ENCODE measurements around the gene SETD2. TPM values are rescaled to one million over a fixed set of nuclear protein-coding genes. Genes with fewer than 3 reads are reported as not detected.
A peak's percentile ranks its signal among the peaks of the same experiment; 100 is the strongest.
"Not testable (repeated sequence)": the region's sequence is repeated elsewhere in the genome, so short reads cannot be mapped to it uniquely, and the experiment has no call there.

The SETD2 gene
- total and polyA plus RNA-seq, 8 donors, result 9.3 to 96.2 (median 66.4) TPM

DNA sequence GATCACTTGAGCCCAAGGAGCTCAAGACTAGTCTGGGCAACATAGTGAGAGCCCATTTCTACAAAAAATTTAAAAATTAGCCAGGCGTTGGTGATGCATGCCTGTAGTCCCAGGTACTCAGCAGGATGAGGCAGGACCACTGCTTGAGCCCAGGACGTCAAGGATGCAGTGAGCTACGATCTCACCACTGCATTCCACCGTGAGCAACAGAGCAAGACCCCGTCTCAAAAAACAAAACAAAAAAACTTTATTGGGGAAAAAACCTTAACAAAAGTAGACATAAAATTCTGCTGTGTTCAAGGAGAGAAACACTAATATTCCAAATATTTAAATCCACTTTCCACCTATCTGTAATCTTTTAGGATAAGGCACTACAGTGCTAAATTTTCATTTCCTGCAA is 20.8 kb downstream of the SETD2 start:
- 86 to 96% (median 92%) methylated on average over 5 of the region's 5 CpGs for WGBS, 5 donors
- intact Hi-C loops (cut with DNase I; ENCODE audit: low total_unique reads), result no loop called here
- TF ChIP-seq POLR2A (IDR thresholded peaks at IDR 0.05), result no peak
- TF ChIP-seq POLR2AphosphoS5 (IDR thresholded peaks at IDR 0.05), result no peak
- TF ChIP-seq, protein P1, sequence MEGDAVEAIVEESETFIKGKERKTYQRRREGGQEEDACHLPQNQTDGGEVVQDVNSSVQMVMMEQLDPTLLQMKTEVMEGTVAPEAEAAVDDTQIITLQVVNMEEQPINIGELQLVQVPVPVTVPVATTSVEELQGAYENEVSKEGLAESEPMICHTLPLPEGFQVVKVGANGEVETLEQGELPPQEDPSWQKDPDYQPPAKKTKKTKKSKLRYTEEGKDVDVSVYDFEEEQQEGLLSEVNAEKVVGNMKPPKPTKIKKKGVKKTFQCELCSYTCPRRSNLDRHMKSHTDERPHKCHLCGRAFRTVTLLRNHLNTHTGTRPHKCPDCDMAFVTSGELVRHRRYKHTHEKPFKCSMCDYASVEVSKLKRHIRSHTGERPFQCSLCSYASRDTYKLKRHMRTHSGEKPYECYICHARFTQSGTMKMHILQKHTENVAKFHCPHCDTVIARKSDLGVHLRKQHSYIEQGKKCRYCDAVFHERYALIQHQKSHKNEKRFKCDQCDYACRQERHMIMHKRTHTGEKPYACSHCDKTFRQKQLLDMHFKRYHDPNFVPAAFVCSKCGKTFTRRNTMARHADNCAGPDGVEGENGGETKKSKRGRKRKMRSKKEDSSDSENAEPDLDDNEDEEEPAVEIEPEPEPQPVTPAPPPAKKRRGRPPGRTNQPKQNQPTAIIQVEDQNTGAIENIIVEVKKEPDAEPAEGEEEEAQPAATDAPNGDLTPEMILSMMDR (IDR thresholded peaks at IDR 0.05), result no peak
- no peak for TF ChIP-seq EP300 (IDR thresholded peaks at IDR 0.05)
- Histone ChIP-seq H3K36me3 (no peaks in the 10 kb centered on the region), H3K27ac (no peak overlapping the region), H3K9me3 (no peaks in the 10 kb centered on the region), H3K27me3 (no peaks in the 10 kb centered on the region), H3K4me3 (no peak overlapping the region), H3K4me1 (peaks cover 23 to 89% (median 53%) of the 10 kb centered on the region in 4 donors)
- DNase-seq, result no peak

GRCh38 chr3:47142536-47142935 is 21.4 kb downstream of the SETD2 start:
- DNase-seq; H3K4me3 ChIP-seq; H3K27me3 ChIP-seq; H3K36me3 ChIP-seq; H3K27ac ChIP-seq; intact Hi-C loops (cut with DNase I; ENCODE audit: low total_unique reads); H3K9me3 ChIP-seq: not testable (repeated sequence)
- WGBS, 5 donors, result 85 to 94% (median 87%) methylated on average over 7 of the region's 7 CpGs
- H3K4me1 ChIP-seq, result peaks cover 23 to 88% (median 54%) of the 10 kb centered on the region in 4 donors

GRCh38 chr3:47140973-47141461 is 22.9 kb downstream of the SETD2 start:
- DNase-seq, result peak in 1 of 2 donors; percentile 76
- H3K4me1 ChIP-seq, result peaks cover 26 to 92% (median 58%) of the 10 kb centered on the region in 4 donors
- H3K4me3 ChIP-seq; H3K36me3 ChIP-seq; H3K9me3 ChIP-seq; intact Hi-C loops (cut with DNase I; ENCODE audit: low total_unique reads); H3K27me3 ChIP-seq: not testable (repeated sequence)
- peak overlapping the region in 1 of 5 donors; percentile 29 for H3K27ac ChIP-seq
- WGBS, 5 donors, result 62 to 75% (median 69%) methylated on average over 3 of the region's 3 CpGs

DNA sequence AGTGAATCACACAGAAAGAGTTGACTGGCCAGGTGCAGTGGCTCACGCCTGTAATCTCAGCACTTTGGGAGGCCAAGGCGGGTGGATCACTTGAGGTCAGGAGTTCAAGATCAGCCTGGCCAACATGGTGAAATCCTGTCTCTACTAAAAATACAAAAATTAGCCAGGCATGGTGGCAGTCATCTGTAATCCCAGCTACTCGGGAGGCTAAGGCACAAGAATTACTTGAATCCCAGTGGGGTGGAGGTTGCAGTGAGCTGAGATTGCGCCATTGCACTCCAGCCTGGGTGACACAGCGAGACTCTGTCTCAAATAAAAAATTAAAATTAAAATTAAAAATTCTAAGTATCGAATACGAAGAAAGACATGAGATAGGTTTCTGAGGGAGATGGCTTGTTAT is 23.4 kb downstream of the SETD2 start:
- H3K27ac ChIP-seq, result peak overlapping the region in 1 of 5 donors; percentile 29
- H3K4me3 ChIP-seq; DNase-seq; H3K27me3 ChIP-seq; intact Hi-C loops (cut with DNase I; ENCODE audit: low total_unique reads); H3K36me3 ChIP-seq; H3K9me3 ChIP-seq: not testable (repeated sequence)
- peaks cover 28 to 90% (median 61%) of the 10 kb centered on the region in 4 donors for H3K4me1 ChIP-seq
- 79 to 88% (median 82%) methylated on average over 7 of the region's 7 CpGs for WGBS, 5 donors

GRCh38 chr3:47134311-47134710 is 29.6 kb downstream of the SETD2 start:
- no peaks in the 10 kb centered on the region for H3K36me3 ChIP-seq
- intact Hi-C loops (cut with DNase I; ENCODE audit: low total_unique reads), result no loop called here
- H3K27ac ChIP-seq, result no peak overlapping the region
- H3K4me3 ChIP-seq, result no peak overlapping the region
- peaks cover 14 to 80% (median 52%) of the 10 kb centered on the region in 4 donors for H3K4me1 ChIP-seq
- no peak for DNase-seq
- no peaks in the 10 kb centered on the region for H3K9me3 ChIP-seq
- 73 to 83% (median 74%) methylated on average over 3 of the region's 3 CpGs for WGBS, 5 donors
- H3K27me3 ChIP-seq, result no peaks in the 10 kb centered on the region
- no peak for TF ChIP-seq EP300 (IDR thresholded peaks at IDR 0.05)
- TF ChIP-seq, protein P1 (IDR thresholded peaks at IDR 0.05), result no peak
- TF ChIP-seq POLR2A (IDR thresholded peaks at IDR 0.05), result no peak

GRCh38 chr3:47133641-47134040 is 30.3 kb downstream of the SETD2 start:
- H3K4me1 ChIP-seq, result peaks cover 18 to 81% (median 52%) of the 10 kb centered on the region in 4 donors
- TF ChIP-seq, protein P1 (IDR thresholded peaks at IDR 0.05), result no peak
- TF ChIP-seq EP300 (IDR thresholded peaks at IDR 0.05) (no peak), POLR2A (IDR thresholded peaks at IDR 0.05) (no peak), POLR2AphosphoS5 (IDR thresholded peaks at IDR 0.05) (no peak)
- H3K4me3 ChIP-seq, result no peak overlapping the region
- H3K9me3 ChIP-seq, result no peaks in the 10 kb centered on the region
- DNase-seq, result no peak
- H3K27me3 ChIP-seq, result no peaks in the 10 kb centered on the region
- H3K27ac ChIP-seq, result no peak overlapping the region
- H3K36me3 ChIP-seq, result no peaks in the 10 kb centered on the region
- intact Hi-C loops (cut with DNase I; ENCODE audit: low total_unique reads), result no loop called here
- WGBS, 5 donors, result 74 to 86% (median 85%) methylated on average over 3 of the region's 3 CpGs

Measured in stomach (tissue), 9 donors.